Measurements from ENCODE around the gene SOX6.

SOX6 gene

GRCh38 chr11:16226245-16226644 lies 130.1 kb downstream of the SOX6 start:
- no peak for TF ChIP-seq ZFX (IDR thresholded peaks at IDR 0.05; ENCODE audit: borderline replicate concordance)
- TF ChIP-seq CTCF (IDR thresholded peaks at IDR 0.05): no peak

GRCh38 chr11:16225623-16226022 lies 130.7 kb downstream of the SOX6 start:
- TF ChIP-seq ZFX (IDR thresholded peaks at IDR 0.05; ENCODE audit: borderline replicate concordance): no peak
- no peak for TF ChIP-seq CTCF (IDR thresholded peaks at IDR 0.05)
- no peak overlapping the region for H3K27ac ChIP-seq

More at GRCh38 chr11:16226245-16226644, 130.1 kb downstream of the SOX6 start:
- H3K27ac ChIP-seq: peak overlapping the region; percentile 24; the same call in 1 of the 2 replicates

- H3K27ac ChIP-seq: no peak overlapping the region
- TF ChIP-seq ZFX (IDR thresholded peaks at IDR 0.05; ENCODE audit: borderline replicate concordance): no peak
- no peak for TF ChIP-seq CTCF (IDR thresholded peaks at IDR 0.05)
These were observed 132.8 kb downstream of the SOX6 start for GRCh38 chr11:16223558-16223957.

DNA sequence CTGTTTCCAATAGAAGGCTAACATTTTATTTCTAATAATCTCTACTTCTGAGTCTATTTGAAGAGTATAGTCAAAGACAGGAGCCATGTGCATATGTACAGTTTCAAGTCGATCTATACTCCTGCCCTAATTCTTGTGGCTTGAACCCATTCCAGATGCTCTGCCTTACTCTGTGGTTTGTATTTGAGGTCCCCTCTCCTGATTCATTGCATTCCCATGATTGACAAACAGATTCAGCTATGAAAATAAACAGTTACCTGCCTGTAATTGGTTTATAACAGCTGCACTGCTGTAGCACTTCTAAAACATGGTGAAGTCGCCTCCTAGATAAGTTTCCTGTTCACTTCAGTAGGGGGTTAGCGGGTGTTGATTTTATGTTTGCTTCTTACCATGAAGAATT lies 138.7 kb downstream of the SOX6 start:
- no peak for TF ChIP-seq CTCF (IDR thresholded peaks at IDR 0.05)
- no peak overlapping the region for H3K27ac ChIP-seq

DNA sequence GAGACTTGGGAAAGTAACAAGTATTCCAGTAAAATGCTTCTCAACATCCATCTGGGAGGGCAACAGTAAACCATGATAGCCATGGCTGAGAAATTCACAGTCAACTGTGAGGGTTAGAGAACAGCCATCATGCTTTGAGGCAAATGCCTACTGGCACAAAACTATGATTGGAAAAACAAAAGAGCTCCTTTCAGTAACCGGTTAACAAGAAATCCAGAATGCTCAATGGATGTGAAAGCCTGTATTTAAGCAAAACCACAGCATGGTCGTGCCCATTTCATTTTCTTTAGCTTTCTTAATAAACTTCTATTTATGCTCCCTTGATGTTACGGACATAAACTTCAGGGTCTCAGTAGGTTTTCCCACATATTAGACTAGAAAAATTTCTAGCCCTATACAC lies 139.5 kb downstream of the SOX6 start:
- no peak for TF ChIP-seq ZFX (IDR thresholded peaks at IDR 0.05; ENCODE audit: borderline replicate concordance)
- no peak for TF ChIP-seq CTCF (IDR thresholded peaks at IDR 0.05)

GRCh38 chr11:16215352-16215751 lies 141.0 kb downstream of the SOX6 start:
- TF ChIP-seq ZFX (IDR thresholded peaks at IDR 0.05; ENCODE audit: borderline replicate concordance): no peak
- no peak for TF ChIP-seq CTCF (IDR thresholded peaks at IDR 0.05)
- H3K27ac ChIP-seq: no peak overlapping the region

More for the DNA sequence above, 139.5 kb downstream of the SOX6 start:
- no peak overlapping the region for H3K27ac ChIP-seq

DNA sequence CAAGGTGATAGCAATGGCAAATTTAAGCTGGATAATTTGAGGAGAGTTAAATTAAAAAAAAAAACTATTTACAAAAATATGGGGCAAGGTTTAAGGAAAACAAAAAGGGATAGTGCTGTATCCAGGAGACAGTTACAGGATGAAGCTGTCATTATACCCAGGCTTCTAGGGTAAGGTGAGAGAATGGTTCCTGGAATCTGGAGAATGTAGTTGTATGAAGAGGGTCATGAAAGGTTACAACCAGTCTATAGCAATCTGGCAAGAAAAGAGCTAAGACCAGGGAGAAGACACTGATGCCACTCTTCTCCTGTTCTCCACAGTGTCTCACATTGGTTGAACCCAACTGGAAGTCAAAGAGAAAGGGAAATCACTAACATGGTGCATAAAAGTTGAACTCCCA lies 144.9 kb downstream of the SOX6 start:
- no peak for TF ChIP-seq CTCF (IDR thresholded peaks at IDR 0.05)
- TF ChIP-seq ZFX (IDR thresholded peaks at IDR 0.05; ENCODE audit: borderline replicate concordance): no peak
- H3K27ac ChIP-seq: no peak overlapping the region

Measured in 22Rv1 (cell line).